Inflammatory macrophage (primary cell): ENCODE measurements around the gene AQP4.
A peak's percentile ranks its signal among the peaks of the same experiment; 100 is the strongest.

Source experiments
- DNase-seq, 2 donors: peaks; one replicate each; pipeline ENCODE4 v3.0.0-alpha.2; 2020 to 2022

The AQP4 gene

GRCh38 chr18:26839609-26840008, 25.9 kb downstream of the AQP4 start:
- DNase-seq, result no peak

GRCh38 chr18:26832302-26832701, 33.2 kb downstream of the AQP4 start:
- DNase-seq, result no peak

DNA sequence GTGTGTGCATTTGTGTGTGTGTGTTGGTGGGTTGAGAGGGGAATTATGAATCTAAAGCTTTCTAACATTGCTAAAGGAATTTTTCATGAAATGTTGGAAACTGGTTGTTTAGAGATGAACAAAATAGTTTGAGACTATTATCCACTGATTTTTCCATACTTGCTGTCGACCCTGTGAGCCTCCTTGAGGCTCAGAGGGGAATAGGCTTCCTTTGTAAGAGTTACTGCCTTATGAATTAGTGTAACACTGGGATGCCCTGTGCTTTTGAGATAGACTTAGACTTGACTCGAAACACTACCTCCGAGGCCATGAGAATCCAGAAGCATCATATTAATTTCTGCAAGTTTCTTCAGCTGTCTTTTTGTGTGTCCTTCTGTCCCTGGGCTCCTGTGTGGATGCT, 37.9 kb downstream of the AQP4 start:
- DNase-seq, result no peak

GRCh38 chr18:26826656-26827235, 38.8 kb downstream of the AQP4 start:
- DNase-seq, result no peak

DNA sequence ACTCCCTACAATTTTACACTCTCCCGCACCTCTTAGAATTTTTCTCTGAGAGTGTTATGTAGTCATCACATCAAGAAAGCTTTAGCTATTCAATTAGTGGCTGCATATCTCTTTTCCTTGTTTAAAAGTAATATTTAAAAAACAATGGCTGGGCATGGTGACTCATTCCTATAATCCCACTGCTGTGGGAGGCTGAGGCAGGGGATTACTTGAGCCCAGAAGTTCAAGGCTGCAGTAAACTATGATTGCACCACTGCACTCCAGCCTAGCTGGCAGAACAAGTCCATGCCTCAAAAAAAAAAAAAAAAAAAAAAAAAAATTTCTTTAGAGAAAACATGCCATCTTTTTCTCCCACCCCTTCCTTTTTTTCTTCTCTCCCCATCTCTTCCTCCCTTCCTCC, 44.3 kb downstream of the AQP4 start:
- no peak for DNase-seq

GRCh38 chr18:26819046-26819445, 46.5 kb downstream of the AQP4 start:
- no peak for DNase-seq

DNA sequence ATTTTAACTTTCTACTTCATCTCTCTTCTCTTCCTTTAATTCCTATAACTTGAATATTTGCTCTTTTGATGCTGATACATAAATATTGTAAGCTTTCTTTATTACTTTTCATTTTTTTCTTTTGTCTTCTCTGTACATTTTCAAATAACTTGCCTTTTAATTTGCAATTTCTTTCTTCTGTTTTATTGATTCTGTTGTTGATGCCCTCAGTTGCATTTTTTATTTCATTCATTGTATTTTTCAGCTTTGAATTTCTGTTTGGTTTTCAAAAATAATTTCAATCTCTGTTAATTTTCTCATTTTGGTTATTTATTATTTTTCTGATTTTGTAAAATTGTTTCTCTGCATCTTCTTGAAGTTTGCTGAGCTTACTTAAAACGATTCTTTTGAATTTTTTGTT, 47.0 kb downstream of the AQP4 start:
- DNase-seq, result no peak

DNA sequence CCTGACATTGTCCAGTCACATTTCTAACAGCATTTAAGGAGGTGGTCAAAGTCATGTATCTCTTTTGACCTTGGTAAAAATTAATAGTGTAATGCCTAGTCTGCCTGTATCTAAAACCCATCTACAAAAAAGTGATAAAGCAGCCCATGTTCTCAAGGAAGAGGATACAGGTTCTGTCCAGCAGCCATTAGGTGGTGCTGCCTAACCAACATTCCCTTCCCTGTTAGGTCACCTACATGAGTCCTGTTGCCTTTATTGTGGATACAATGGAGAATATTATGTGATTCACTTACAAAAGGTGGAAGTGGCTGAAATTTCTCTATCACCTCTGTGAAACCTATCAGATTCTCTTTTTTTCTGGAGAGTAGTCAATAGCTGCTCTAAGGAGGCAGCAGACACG, 52.5 kb downstream of the AQP4 start:
- DNase-seq, result peak; percentile 36 to 40

DNA sequence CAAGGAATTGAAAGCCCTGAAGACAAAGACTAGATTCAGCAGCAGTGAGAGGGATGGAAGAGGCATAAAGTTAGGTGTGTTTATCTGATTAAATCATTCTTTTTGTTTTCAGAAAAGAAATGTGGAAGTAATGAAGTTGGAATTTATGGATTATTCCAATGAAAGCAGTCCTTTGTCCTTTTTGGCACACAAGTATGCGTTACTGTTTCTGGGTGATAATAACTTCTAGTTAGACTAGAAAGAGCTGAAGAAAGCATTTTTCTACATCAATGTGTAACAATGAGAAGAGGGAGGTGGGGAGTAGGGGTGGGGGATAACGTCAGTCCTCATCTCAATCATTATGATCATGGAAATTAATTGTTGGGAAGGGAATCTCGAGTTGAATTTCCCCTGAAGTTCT, 53.0 kb downstream of the AQP4 start:
- no peak for DNase-seq

GRCh38 chr18:26809346-26809745, 56.2 kb downstream of the AQP4 start:
- DNase-seq, result peak; percentile 60 to 67

DNA sequence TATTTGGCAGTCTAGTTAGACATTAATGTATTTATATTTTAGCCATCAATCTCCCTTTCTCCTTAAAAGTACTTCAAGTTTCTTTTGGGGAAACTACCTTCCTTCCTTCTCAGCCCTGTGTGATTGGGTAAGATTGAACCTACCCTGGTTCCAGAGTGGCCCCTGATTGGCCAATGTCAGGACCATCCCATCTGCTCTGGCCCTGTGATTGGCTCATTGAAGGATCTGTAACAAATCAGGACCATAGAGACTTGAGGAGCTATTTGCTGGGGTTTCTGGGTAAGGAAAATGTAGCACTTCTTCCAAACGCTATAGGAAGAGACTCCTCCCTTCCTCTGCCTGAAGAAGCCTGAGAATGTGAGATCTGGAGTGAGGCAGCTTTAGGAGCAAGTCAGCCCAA, 59.3 kb downstream of the AQP4 start:
- DNase-seq, result no peak

DNA sequence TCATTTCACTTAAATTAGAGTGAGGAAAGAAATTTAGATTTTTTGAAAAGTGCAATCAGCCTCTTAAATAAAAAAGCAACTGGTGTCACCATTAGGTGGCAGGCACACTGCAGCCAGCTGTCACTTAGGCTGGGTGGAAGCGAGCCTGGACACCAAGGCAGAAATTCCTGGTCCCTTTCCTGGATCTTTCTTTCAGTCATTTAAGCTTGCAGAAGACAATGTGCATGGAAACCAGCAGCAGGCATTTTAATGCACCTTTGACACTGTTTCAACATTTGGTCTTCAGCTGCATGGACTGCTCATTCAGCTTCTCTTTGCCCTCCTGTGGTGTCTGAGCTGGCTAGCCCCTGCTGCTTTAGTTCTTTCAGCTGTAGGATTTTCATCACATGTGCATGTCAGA, 61.0 kb downstream of the AQP4 start:
- no peak for DNase-seq

- no peak for DNase-seq
These were observed 61.9 kb downstream of the AQP4 start for GRCh38 chr18:26803643-26804042.

- DNase-seq, result peak; percentile 20 to 40
These were observed 62.9 kb downstream of the AQP4 start for GRCh38 chr18:26802330-26803200.
